GM23248 (cell line): Measurements from ENCODE around the gene HCN2. TPM values are rescaled to one million over a fixed set of nuclear protein-coding genes. Genes with fewer than 3 reads are reported as not detected.

Experiments
- DNase-seq: peaks from one replicate; pipeline ENCODE4 v3.0.0-alpha.2; 2015
- H2AFZ ChIP-seq: fragments of 200-600 bp; sonication (generic); 2 replicates; pipeline ENCODE4 v1.6.1; 2016; ENCODE audit warnings: antibody characterized with exemption
- H3F3A ChIP-seq: fragments of 200-600 bp; sonication (generic); 2 replicates; pipeline ENCODE4 v1.6.1; 2016; ENCODE audit warnings: mild to moderate bottlenecking, antibody characterized with exemption, mixed run types; ENCODE audit not compliant: insufficient read depth
- H3K27ac ChIP-seq: fragments of 200-600 bp; sonication (generic); 2 replicates; pipeline ENCODE4 v1.5.1; 2016; ENCODE audit warnings: mild to moderate bottlenecking
- H3K27me3 ChIP-seq: fragments of 200-600 bp; sonication (generic); replicated peaks from 2 replicates; pipeline ENCODE4 v1.6.1; 2016; ENCODE audit warnings: mild to moderate bottlenecking; ENCODE audit not compliant: insufficient read depth
- H3K36me3 ChIP-seq: fragments of 200-600 bp; sonication (generic); 2 replicates; pipeline ENCODE4 v1.6.1; 2016; ENCODE audit warnings: low read depth, mild to moderate bottlenecking
- H3K4me1 ChIP-seq: fragments of 200-600 bp; sonication (generic); 2 replicates; pipeline ENCODE4 v1.6.1; 2016; ENCODE audit warnings: mild to moderate bottlenecking; ENCODE audit not compliant: insufficient read depth
- H3K4me2 ChIP-seq: fragments of 200-600 bp; sonication (generic); one replicate; pipeline ENCODE4 v1.6.1; 2016; ENCODE audit warnings: mild to moderate bottlenecking; ENCODE audit not compliant: unreplicated experiment
- H3K4me3 ChIP-seq: fragments of 200-600 bp; sonication (generic); 2 replicates; pipeline ENCODE4 v1.5.1; 2016; ENCODE audit warnings: mild to moderate bottlenecking
- H3K79me2 ChIP-seq: fragments of 200-600 bp; sonication (generic); 2 replicates; pipeline ENCODE4 v1.6.1; 2016; ENCODE audit warnings: mild to moderate bottlenecking; ENCODE audit not compliant: insufficient read depth
- H3K9ac ChIP-seq: fragments of 200-600 bp; sonication (generic); 2 replicates; pipeline ENCODE4 v1.6.1; 2016; ENCODE audit warnings: mild to moderate bottlenecking
- H3K9me2 ChIP-seq: fragments of 200-600 bp; sonication (generic); 2 replicates; pipeline ENCODE4 v1.6.1; 2016; ENCODE audit warnings: mixed run types, mild to moderate bottlenecking, moderate library complexity; ENCODE audit not compliant: insufficient read depth
- H3K9me3 ChIP-seq: fragments of 200-600 bp; sonication (generic); one replicate; pipeline ENCODE4 v1.6.1; 2017; ENCODE audit warnings: low read depth
- H4K20me1 ChIP-seq: fragments of 200-600 bp; sonication (generic); 2 replicates; pipeline ENCODE4 v1.6.0; 2016; ENCODE audit not compliant: insufficient read depth
- EZH2 ChIP-seq: fragments of 200-600 bp; sonication (generic); IDR thresholded peaks from 2 replicates; pipeline ENCODE4 v1.6.1; 2018; ENCODE audit warnings: antibody characterized with exemption, mild to moderate bottlenecking; ENCODE audit not compliant: insufficient read depth, poor library complexity, severe bottlenecking
- EZH2phosphoT487 ChIP-seq: fragments of 200-600 bp; sonication (generic); IDR thresholded peaks from 2 replicates; pipeline ENCODE4 v1.6.1; 2018; ENCODE audit warnings: antibody characterized with exemption, moderate library complexity, mild to moderate bottlenecking, low read depth; ENCODE audit not compliant: insufficient read depth
- WGBS, 2 experiments: methylation state at CpG; one replicate each; pipeline ENCODE4 v1.1.6; 2015 to 2017; ENCODE audit warnings: low lambda C conversion rate in 2 of 2, low coverage in 1 of 2; ENCODE audit errors: missing lambda C conversion rate in 2 of 2; 5-methylcytosine and 5-hydroxymethylcytosine counted together
- in situ Hi-C: fragments of 300-500 bp; cut with MboI; formaldehyde crosslinking; loops from 2 replicates; pipeline ENCODE4 v1.15.0; 2020
- polyA plus RNA-seq: library from polyadenylated mRNA; unstranded; fragments of >200 nt; fragmentation: Nextera tagmentation; extraction: Ambion mirVana; gene quantifications from 2 replicates; pipeline ENCODE4 v1.2.1, GENCODE V29; 2016
- total RNA-seq: library from RNA; depleted of rRNA; stranded (reverse); fragments of >200 nt; shearing (Covaris generic); gene quantifications from 2 replicates; pipeline ENCODE4 v1.2.3, GENCODE V29; 2014

The HCN2 gene
- total and polyA plus RNA-seq, 2 experiments from 2014 or later = 0.14 to 3.1 TPM

- WGBS, 2 experiments = 93 to 95% methylated on average over 31 to 33 of the region's 33 CpGs
- in situ Hi-C loops = no loop called here
These were observed 23.3 kb downstream of the HCN2 start for GRCh38 chr19:612941-613340.

GRCh38 chr19:613732-614567 lies 24.3 kb downstream of the HCN2 start:
- H2AFZ ChIP-seq = no peak overlapping the region
- WGBS, 2 experiments = 91% methylated on average over 16 to 54 of the region's 54 CpGs
- H3K4me2 ChIP-seq = no peak overlapping the region
- no peaks in the 10 kb centered on the region for H3K9me2 ChIP-seq
- no peak overlapping the region for H3K4me3 ChIP-seq
- H3K9ac ChIP-seq = no peak overlapping the region
- H3F3A ChIP-seq = peaks cover 6% of the 10 kb centered on the region
- TF ChIP-seq EZH2 (no peak), EZH2phosphoT487 (no peak)
- no peak overlapping the region for H3K27ac ChIP-seq
- H3K79me2 ChIP-seq = no peaks in the 10 kb centered on the region
- no peaks in the 10 kb centered on the region for H3K27me3 ChIP-seq
- no peaks in the 10 kb centered on the region for H3K36me3 ChIP-seq
- H4K20me1 ChIP-seq = no peaks in the 10 kb centered on the region
- no peak for DNase-seq
- H3K4me1 ChIP-seq = peaks cover 15% of the 10 kb centered on the region
- in situ Hi-C loops = no loop called here
- no peaks in the 10 kb centered on the region for H3K9me3 ChIP-seq

More at GRCh38 chr19:612941-613340, 23.3 kb downstream of the HCN2 start:
- H3K9me3 ChIP-seq = no peaks in the 10 kb centered on the region
- H3K27ac ChIP-seq = no peak overlapping the region
- TF ChIP-seq EZH2phosphoT487 = no peak
- no peak for TF ChIP-seq EZH2
- peaks cover 15% of the 10 kb centered on the region for H3K4me1 ChIP-seq
- peaks cover 6% of the 10 kb centered on the region for H3F3A ChIP-seq
- no peaks in the 10 kb centered on the region for H3K79me2 ChIP-seq
- no peak for DNase-seq
- H3K9me2 ChIP-seq = no peaks in the 10 kb centered on the region
- no peak overlapping the region for H2AFZ ChIP-seq
- no peaks in the 10 kb centered on the region for H3K27me3 ChIP-seq
- no peaks in the 10 kb centered on the region for H4K20me1 ChIP-seq
- H3K9ac ChIP-seq = no peak overlapping the region
- no peak overlapping the region for H3K4me2 ChIP-seq
- no peaks in the 10 kb centered on the region for H3K36me3 ChIP-seq
- no peak overlapping the region for H3K4me3 ChIP-seq

DNA sequence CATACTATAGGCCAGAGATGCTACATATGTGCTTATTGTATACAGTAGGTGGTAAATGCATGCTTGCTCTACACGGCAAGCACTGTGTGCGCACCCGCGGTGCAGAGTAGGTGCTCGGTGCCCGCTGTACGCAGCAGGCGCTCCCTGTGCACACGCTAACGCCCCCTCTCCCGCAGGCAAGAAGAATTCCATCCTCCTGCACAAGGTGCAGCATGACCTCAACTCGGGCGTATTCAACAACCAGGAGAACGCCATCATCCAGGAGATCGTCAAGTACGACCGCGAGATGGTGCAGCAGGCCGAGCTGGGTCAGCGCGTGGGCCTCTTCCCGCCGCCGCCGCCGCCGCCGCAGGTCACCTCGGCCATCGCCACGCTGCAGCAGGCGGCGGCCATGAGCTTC lies 25.9 kb downstream of the HCN2 start:
- no peaks in the 10 kb centered on the region for H3K27me3 ChIP-seq
- no peak overlapping the region for H3K9ac ChIP-seq
- no peaks in the 10 kb centered on the region for H3K9me2 ChIP-seq
- 57 to 66% methylated on average over 32 to 33 of the region's 33 CpGs for WGBS, 2 experiments
- no peak overlapping the region for H3K4me3 ChIP-seq
- in situ Hi-C loops = no loop called here
- TF ChIP-seq EZH2phosphoT487 = no peak
- TF ChIP-seq EZH2 = no peak
- peaks cover 6% of the 10 kb centered on the region for H3F3A ChIP-seq
- H3K79me2 ChIP-seq = no peaks in the 10 kb centered on the region
- H3K9me3 ChIP-seq = no peaks in the 10 kb centered on the region
- no peak overlapping the region for H3K27ac ChIP-seq
- no peak for DNase-seq
- no peak overlapping the region for H2AFZ ChIP-seq
- no peak overlapping the region for H3K4me2 ChIP-seq
- H3K36me3 ChIP-seq = no peaks in the 10 kb centered on the region
- H3K4me1 ChIP-seq = peaks cover 13% of the 10 kb centered on the region
- no peaks in the 10 kb centered on the region for H4K20me1 ChIP-seq

GRCh38 chr19:616062-616700 lies 26.5 kb downstream of the HCN2 start:
- H3K9ac ChIP-seq = no peak overlapping the region
- no peaks in the 10 kb centered on the region for H3K9me2 ChIP-seq
- peaks cover 7% of the 10 kb centered on the region for H3K4me1 ChIP-seq
- no peak overlapping the region for H3K27ac ChIP-seq
- H3K4me3 ChIP-seq = no peak overlapping the region
- peaks cover 6% of the 10 kb centered on the region for H3F3A ChIP-seq
- no peaks in the 10 kb centered on the region for H3K79me2 ChIP-seq
- H3K36me3 ChIP-seq = no peaks in the 10 kb centered on the region
- no peaks in the 10 kb centered on the region for H3K27me3 ChIP-seq
- no peak for TF ChIP-seq EZH2
- no peak for TF ChIP-seq EZH2phosphoT487
- no peak overlapping the region for H2AFZ ChIP-seq
- no peak for DNase-seq
- H4K20me1 ChIP-seq = no peaks in the 10 kb centered on the region
- H3K4me2 ChIP-seq = no peak overlapping the region
- WGBS, 2 experiments = 30 to 57% methylated on average over 4 to 72 of the region's 97 CpGs
- in situ Hi-C loops = no loop called here
- H3K9me3 ChIP-seq = no peaks in the 10 kb centered on the region
